Right atrium auricular region (tissue), 2 donors: Measurements from ENCODE around the gene PTPN23. TPM values are rescaled to one million over a fixed set of nuclear protein-coding genes. Genes with fewer than 3 reads are reported as not detected.

Source experiments
- DNase-seq: peaks from one replicate; pipeline ENCODE4 v3.0.0-alpha.2; 2019; ENCODE audit warnings: low spot score
- H3K27ac ChIP-seq, 2 donors: fragments of 200-600 bp; sonication (generic); 1 replicate in 1 of 2; 2 replicates in 1 of 2; pipeline ENCODE4 v1.5.1; 2016 to 2019
- H3K27me3 ChIP-seq, 2 donors: fragments of 200-600 bp; sonication (generic); one replicate each; pipeline versions ENCODE4 v1.5.1 to v1.6.0; 2017 to 2019
- H3K36me3 ChIP-seq: fragments of 200-600 bp; sonication (generic); one replicate; pipeline ENCODE4 v1.5.1; 2016
- H3K4me1 ChIP-seq, 2 donors: fragments of 200-600 bp; sonication (generic); one replicate each; pipeline versions ENCODE4 v1.5.1 to v1.6.0; 2017 to 2019
- H3K4me3 ChIP-seq, 2 donors: fragments of 200-600 bp; sonication (generic); 1 replicate in 1 of 2; 2 replicates in 1 of 2; pipeline ENCODE4 v1.5.1; 2017 to 2019; ENCODE audit warnings: mild to moderate bottlenecking in 1 of 2, moderate library complexity in 1 of 2
- H3K9me3 ChIP-seq, 2 donors: fragments of 200-600 bp; sonication (generic); one replicate each; pipeline ENCODE4 v1.5.1; 2019
- total RNA-seq, 2 donors: library from RNA; depleted of rRNA; stranded (reverse); fragments of >200 nt; gene quantifications; one replicate each; pipeline ENCODE4 v1.1.0, GENCODE V29; 2016
- TF ChIP-seq, protein P1 (sequence below), 2 donors: fragments of 200-600 bp; sonication (generic); IDR thresholded peaks; one replicate each; pipeline ENCODE4 v1.5.1; 2019; ENCODE audit warnings: antibody characterized with exemption in 2 of 2

The PTPN23 gene
- total RNA-seq, 2 donors from 2014 or later, result 13.7 to 18.8 TPM

DNA sequence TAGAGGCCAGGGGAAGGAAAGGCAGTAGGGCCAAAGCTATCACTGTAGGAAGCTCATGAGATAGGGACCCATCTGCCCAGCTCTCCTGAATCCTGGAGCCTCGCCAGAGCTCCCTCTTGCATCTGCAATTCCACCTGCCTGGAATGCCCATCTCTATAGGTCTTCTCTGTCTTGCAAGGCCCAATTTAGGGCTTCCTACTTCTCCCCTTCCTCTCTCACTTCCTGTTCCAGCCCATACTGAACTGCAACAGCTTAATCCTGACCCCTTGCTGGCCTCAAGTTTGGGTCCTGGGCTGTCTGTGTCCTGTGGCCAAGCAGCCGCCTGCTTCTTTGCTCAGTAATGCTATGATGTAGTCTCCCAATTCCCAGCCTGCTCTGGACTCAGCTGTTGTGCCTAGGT lies 3.6 kb upstream of the PTPN23 start:
- H3K36me3 ChIP-seq, result no peaks in the 10 kb centered on the region
- DNase-seq, result no peak
- peaks cover 0 to 19% of the 10 kb centered on the region in 2 donors for H3K4me1 ChIP-seq
- no peak overlapping the region for H3K27ac ChIP-seq
- H3K27me3 ChIP-seq, result no peaks in the 10 kb centered on the region
- TF ChIP-seq, protein P1, sequence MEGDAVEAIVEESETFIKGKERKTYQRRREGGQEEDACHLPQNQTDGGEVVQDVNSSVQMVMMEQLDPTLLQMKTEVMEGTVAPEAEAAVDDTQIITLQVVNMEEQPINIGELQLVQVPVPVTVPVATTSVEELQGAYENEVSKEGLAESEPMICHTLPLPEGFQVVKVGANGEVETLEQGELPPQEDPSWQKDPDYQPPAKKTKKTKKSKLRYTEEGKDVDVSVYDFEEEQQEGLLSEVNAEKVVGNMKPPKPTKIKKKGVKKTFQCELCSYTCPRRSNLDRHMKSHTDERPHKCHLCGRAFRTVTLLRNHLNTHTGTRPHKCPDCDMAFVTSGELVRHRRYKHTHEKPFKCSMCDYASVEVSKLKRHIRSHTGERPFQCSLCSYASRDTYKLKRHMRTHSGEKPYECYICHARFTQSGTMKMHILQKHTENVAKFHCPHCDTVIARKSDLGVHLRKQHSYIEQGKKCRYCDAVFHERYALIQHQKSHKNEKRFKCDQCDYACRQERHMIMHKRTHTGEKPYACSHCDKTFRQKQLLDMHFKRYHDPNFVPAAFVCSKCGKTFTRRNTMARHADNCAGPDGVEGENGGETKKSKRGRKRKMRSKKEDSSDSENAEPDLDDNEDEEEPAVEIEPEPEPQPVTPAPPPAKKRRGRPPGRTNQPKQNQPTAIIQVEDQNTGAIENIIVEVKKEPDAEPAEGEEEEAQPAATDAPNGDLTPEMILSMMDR (IDR thresholded peaks at IDR 0.05), result no peak
- no peaks in the 10 kb centered on the region for H3K9me3 ChIP-seq
- no peak overlapping the region for H3K4me3 ChIP-seq

DNA sequence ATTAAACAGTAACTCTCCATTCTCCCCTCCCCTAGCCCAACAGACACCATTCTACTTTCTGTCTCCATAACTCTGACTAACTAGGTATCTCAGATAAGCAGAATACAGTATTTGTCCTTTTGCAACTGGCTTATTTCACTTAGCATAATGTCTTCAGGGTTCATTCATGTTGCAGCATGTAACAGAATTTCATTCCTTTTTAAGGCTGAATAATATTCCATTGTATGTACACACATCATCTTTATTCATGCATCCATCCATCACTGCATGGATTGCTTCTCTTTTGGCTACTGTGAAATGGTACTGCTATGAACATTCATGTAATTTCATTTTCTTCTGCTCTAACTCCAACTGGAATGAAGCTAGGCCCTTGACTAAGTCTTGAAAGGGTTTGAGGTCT lies 2.0 kb upstream of the PTPN23 start:
- TF ChIP-seq, protein P1 (IDR thresholded peaks at IDR 0.05), result no peak
- Histone ChIP-seq H3K4me1 (peaks cover 0 to 33% of the 10 kb centered on the region in 2 donors), H3K27ac (no peak overlapping the region), H3K4me3 (no peak overlapping the region), H3K9me3 (no peaks in the 10 kb centered on the region), H3K27me3 (no peaks in the 10 kb centered on the region), H3K36me3 (no peaks in the 10 kb centered on the region)
- no peak for DNase-seq

DNA sequence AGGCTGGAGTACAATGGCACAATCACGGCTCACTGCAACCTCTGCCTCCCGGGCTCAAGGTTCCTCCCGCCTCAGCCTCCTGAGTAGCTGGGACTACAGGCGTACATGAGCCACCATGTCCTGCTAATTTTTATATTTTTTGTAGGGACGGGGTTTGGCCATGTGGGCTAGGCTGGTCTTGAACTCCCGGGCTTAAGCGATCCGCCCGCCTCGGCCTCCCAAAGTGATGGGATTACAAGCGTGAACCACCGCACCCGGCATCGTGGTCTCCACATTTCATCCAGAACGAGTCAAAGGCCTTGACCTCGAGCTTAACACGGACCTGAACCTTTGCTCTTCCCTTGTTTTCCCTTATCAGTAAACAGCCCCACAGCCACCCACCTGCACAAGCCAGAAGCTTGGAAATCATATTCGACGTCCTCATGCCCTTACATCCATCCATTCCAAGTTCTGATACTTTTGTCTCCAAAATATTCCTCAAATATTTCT lies 1.4 kb upstream of the PTPN23 start:
- Histone ChIP-seq H3K9me3 (no peaks in the 10 kb centered on the region), H3K4me3 (peak overlapping the region; percentile 78 to 92), H3K4me1 (peaks cover 0 to 33% of the 10 kb centered on the region in 2 donors), H3K27me3 (no peaks in the 10 kb centered on the region), H3K36me3 (no peaks in the 10 kb centered on the region), H3K27ac (peak overlapping the region; percentile 94 to 96)
- TF ChIP-seq, protein P1 (IDR thresholded peaks at IDR 0.05), result no peak
- no peak for DNase-seq

DNA sequence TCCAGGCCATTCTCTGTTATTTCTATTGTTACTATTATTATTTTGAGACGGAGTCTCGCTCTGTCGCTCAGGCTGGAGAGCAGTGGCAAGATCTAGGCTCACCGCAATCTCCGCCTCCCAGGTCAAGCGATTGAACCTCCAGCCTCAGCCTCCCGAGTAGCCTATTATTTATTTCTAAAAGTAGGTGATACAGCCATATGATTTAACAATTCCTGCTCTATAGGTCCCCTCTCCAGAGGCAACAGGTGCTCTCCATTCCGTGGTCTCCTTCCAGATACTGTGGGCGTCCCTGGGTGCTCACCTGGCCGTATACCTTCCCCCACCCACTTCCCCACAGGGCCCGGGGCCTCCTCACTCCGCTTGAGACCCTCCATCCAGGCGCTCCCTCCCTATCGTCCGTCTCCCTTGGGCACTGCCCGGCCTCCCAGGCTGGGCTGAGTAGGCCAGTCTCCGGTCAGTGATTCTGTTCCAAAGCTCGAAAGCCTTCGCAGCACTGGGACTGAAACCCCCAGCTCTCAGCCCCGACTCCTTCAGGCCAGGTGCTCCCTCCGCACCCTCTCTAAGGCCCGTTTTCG lies 708 bp upstream of the PTPN23 start:
- peak overlapping the region; percentile 78 to 92 for H3K4me3 ChIP-seq
- H3K27me3 ChIP-seq, result no peaks in the 10 kb centered on the region
- no peaks in the 10 kb centered on the region for H3K36me3 ChIP-seq
- peaks cover 0 to 36% of the 10 kb centered on the region in 2 donors for H3K4me1 ChIP-seq
- TF ChIP-seq, protein P1 (IDR thresholded peaks at IDR 0.05), result no peak
- no peaks in the 10 kb centered on the region for H3K9me3 ChIP-seq
- peak overlapping the region; percentile 94 to 96 for H3K27ac ChIP-seq
- no peak for DNase-seq

DNA sequence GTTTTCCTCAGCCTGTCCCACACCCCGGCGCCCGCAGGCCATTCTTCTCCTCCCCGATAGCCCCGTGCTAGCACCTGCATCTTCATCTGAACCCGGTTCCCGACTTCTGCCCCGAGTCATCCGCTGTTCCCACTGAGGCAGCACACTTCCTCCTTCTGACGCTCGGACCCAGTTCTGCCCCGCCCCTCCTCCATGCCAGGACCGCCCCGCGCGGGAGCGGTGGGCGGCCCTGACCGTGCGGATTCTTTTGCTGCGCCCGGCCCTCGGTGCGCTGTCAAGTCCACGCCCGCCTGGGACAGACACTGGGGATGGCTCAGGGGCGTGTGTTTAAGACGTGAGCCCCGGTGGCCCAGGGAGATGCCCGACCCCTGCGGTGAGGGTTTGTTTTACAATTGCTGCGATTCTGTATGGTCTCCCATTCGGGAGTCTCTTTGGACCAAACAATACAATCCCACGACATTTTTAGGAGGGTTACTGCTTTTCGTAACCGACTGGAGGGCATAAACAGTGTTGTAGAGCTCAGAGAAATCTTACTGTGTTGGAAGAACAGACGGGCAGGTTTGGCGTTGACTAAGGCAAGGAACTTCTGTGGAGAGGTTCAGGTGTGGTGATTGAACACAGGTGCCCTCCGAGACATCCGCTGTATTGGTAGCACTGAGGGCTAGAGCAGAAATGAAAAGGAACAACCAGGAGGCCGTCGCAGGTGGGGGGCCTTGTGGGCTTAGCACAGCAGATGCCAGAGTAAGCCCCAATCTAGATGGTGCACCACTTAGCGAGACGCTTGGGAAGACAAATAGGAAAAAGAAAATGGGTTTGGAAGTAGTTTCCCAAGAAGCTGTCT lies 716 bp downstream of the PTPN23 start:
- peaks cover 0 to 45% of the 10 kb centered on the region in 2 donors for H3K4me1 ChIP-seq
- TF ChIP-seq, protein P1 (IDR thresholded peaks at IDR 0.05), result no peak
- no peaks in the 10 kb centered on the region for H3K36me3 ChIP-seq
- H3K4me3 ChIP-seq, result peak overlapping the region; percentile 78 to 92
- H3K9me3 ChIP-seq, result no peaks in the 10 kb centered on the region
- H3K27ac ChIP-seq, result peak overlapping the region; percentile 94 to 96
- peak; percentile 88 for DNase-seq
- no peaks in the 10 kb centered on the region for H3K27me3 ChIP-seq
